K562 (cell line): ENCODE results near the gene MCM3.

ENCODE experiments used
- ATF7 ChIP-seq: fragments of 450-650 bp; IDR thresholded peaks from 2 replicates; pipeline ENCODE4 v1.7.1; 2014; ENCODE audit warnings: mild to moderate bottlenecking, moderate library complexity
- BRCA1 ChIP-seq, 2 experiments: fragments of 450-650 bp in 1 of 2; sonication (generic) in 1 of 2; formaldehyde crosslinking in 1 of 2; IDR thresholded peaks; 2 replicates each; pipeline versions ENCODE4 v1.5.0 to v1.6.1; 2017 to 2020; ENCODE audit warnings: mild to moderate bottlenecking in 1 of 2, missing genetic modification reagents in 1 of 2
- CEBPB ChIP-seq: fragments of 450-650 bp; IDR thresholded peaks from 2 replicates; pipeline ENCODE4 v1.6.1; 2016; ENCODE audit warnings: missing genetic modification characterization, missing compliant biosample characterization
- EZH2 ChIP-seq: IDR thresholded peaks from 2 replicates; pipeline ENCODE4 v1.6.1; 2012; ENCODE audit warnings: low read depth, mild to moderate bottlenecking, inconsistent platforms, low read length, borderline replicate concordance
- FOS ChIP-seq: IDR thresholded peaks from 3 replicates; pipeline ENCODE4 v1.6.1; 2011; ENCODE audit not compliant: insufficient read length; ENCODE audit errors: extremely low read depth
- POLR2AphosphoS5 ChIP-seq: IDR thresholded peaks from 2 replicates; pipeline ENCODE4 v1.6.1; 2011; ENCODE audit warnings: mild to moderate bottlenecking, low read depth, low read length, moderate library complexity; ENCODE audit not compliant: control insufficient read depth, insufficient read depth
- SOX6 ChIP-seq: fragments of 450-650 bp; IDR thresholded peaks from 2 replicates; pipeline ENCODE4 v1.6.1; 2014; ENCODE audit warnings: mild to moderate bottlenecking
- SREBF2 ChIP-seq: sonication (generic); formaldehyde crosslinking; IDR thresholded peaks from 2 replicates; pipeline ENCODE4 v1.4.0; 2020; ENCODE audit warnings: mild to moderate bottlenecking, missing genetic modification reagents
- TF ChIP-seq, protein P1 (sequence below), 3 experiments: IDR thresholded peaks in 2 of 3; conservative IDR thresholded peaks in 1 of 3; 2 replicates each; pipeline ENCODE4 v1.5.1; 2011 to 2012; ENCODE audit warnings: low read length in 3 of 3, mild to moderate bottlenecking in 3 of 3, control low read depth in 2 of 3, improper control_type of control experiment in 1 of 3, inconsistent platforms in 1 of 3, low read depth in 1 of 3, mixed read lengths in 1 of 3, moderate library complexity in 1 of 3; ENCODE audit not compliant: insufficient read depth in 2 of 3
- TF ChIP-seq, protein P2 (sequence below): IDR thresholded peaks from 3 replicates; pipeline ENCODE4 v1.6.1; 2011; ENCODE audit warnings: borderline replicate concordance, mild to moderate bottlenecking, moderate library complexity; ENCODE audit not compliant: insufficient read length; ENCODE audit errors: extremely low read depth
- TF ChIP-seq, protein P3 (sequence below), 2 experiments: fragments of 450-650 bp; formaldehyde crosslinking in 1 of 2; IDR thresholded peaks; 2 replicates each; pipeline versions ENCODE4 v1.4.0 to v1.6.1; 2014 to 2020; ENCODE audit warnings: mild to moderate bottlenecking in 2 of 2, borderline replicate concordance in 1 of 2, low read depth in 1 of 2

DNA sequence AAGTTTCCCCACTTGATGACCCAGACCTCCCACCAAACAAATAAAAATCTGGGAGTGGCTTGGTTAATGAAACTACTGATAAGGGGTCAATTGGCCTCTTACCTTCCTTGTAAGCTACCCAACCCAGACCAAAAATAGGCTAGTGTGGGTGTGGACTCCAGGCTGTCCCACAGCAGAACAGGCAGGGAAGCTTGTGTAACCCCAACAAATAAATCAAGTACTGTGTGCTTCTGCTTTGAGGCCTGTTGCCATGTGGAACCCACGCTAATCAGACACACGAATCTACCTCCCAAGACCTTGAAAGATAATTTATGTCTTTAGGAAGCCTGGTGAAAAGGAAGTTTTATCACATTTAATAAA lies 43.7 kb upstream of the MCM3 start:
- TF ChIP-seq EZH2: no peak
- TF ChIP-seq BRCA1 (IDR thresholded peaks at IDR 0.05): no peak
- TF ChIP-seq BRCA1 (CRISPR knock-in tag; IDR thresholded peaks at IDR 0.05): no peak
- TF ChIP-seq, protein P1, sequence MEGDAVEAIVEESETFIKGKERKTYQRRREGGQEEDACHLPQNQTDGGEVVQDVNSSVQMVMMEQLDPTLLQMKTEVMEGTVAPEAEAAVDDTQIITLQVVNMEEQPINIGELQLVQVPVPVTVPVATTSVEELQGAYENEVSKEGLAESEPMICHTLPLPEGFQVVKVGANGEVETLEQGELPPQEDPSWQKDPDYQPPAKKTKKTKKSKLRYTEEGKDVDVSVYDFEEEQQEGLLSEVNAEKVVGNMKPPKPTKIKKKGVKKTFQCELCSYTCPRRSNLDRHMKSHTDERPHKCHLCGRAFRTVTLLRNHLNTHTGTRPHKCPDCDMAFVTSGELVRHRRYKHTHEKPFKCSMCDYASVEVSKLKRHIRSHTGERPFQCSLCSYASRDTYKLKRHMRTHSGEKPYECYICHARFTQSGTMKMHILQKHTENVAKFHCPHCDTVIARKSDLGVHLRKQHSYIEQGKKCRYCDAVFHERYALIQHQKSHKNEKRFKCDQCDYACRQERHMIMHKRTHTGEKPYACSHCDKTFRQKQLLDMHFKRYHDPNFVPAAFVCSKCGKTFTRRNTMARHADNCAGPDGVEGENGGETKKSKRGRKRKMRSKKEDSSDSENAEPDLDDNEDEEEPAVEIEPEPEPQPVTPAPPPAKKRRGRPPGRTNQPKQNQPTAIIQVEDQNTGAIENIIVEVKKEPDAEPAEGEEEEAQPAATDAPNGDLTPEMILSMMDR (IDR thresholded peaks at IDR 0.05 in 2 of 3, conservative IDR thresholded peaks at IDR 0.05 in 1 of 3; ENCODE audit: insufficient read depth in 2 of 3, low read depth in 1 of 3, low read length in 3 of 3): no peak
- TF ChIP-seq, protein P2, sequence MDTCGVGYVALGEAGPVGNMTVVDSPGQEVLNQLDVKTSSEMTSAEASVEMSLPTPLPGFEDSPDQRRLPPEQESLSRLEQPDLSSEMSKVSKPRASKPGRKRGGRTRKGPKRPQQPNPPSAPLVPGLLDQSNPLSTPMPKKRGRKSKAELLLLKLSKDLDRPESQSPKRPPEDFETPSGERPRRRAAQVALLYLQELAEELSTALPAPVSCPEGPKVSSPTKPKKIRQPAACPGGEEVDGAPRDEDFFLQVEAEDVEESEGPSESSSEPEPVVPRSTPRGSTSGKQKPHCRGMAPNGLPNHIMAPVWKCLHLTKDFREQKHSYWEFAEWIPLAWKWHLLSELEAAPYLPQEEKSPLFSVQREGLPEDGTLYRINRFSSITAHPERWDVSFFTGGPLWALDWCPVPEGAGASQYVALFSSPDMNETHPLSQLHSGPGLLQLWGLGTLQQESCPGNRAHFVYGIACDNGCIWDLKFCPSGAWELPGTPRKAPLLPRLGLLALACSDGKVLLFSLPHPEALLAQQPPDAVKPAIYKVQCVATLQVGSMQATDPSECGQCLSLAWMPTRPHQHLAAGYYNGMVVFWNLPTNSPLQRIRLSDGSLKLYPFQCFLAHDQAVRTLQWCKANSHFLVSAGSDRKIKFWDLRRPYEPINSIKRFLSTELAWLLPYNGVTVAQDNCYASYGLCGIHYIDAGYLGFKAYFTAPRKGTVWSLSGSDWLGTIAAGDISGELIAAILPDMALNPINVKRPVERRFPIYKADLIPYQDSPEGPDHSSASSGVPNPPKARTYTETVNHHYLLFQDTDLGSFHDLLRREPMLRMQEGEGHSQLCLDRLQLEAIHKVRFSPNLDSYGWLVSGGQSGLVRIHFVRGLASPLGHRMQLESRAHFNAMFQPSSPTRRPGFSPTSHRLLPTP: no peak
- TF ChIP-seq SOX6: no peak
- 0 out of 2 replicates have a peak, but pooled peaks have one; percentile 8 for TF ChIP-seq CEBPB (tag)
- TF ChIP-seq, protein P3, sequence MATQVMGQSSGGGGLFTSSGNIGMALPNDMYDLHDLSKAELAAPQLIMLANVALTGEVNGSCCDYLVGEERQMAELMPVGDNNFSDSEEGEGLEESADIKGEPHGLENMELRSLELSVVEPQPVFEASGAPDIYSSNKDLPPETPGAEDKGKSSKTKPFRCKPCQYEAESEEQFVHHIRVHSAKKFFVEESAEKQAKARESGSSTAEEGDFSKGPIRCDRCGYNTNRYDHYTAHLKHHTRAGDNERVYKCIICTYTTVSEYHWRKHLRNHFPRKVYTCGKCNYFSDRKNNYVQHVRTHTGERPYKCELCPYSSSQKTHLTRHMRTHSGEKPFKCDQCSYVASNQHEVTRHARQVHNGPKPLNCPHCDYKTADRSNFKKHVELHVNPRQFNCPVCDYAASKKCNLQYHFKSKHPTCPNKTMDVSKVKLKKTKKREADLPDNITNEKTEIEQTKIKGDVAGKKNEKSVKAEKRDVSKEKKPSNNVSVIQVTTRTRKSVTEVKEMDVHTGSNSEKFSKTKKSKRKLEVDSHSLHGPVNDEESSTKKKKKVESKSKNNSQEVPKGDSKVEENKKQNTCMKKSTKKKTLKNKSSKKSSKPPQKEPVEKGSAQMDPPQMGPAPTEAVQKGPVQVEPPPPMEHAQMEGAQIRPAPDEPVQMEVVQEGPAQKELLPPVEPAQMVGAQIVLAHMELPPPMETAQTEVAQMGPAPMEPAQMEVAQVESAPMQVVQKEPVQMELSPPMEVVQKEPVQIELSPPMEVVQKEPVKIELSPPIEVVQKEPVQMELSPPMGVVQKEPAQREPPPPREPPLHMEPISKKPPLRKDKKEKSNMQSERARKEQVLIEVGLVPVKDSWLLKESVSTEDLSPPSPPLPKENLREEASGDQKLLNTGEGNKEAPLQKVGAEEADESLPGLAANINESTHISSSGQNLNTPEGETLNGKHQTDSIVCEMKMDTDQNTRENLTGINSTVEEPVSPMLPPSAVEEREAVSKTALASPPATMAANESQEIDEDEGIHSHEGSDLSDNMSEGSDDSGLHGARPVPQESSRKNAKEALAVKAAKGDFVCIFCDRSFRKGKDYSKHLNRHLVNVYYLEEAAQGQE (IDR thresholded peaks at IDR 0.05; ENCODE audit: borderline replicate concordance): no peak
- TF ChIP-seq, protein P3 (CRISPR knock-in tag; IDR thresholded peaks at IDR 0.05; ENCODE audit: low read depth): no peak
- no peak for TF ChIP-seq ATF7
- TF ChIP-seq POLR2AphosphoS5: no peak
- TF ChIP-seq FOS: no peak
- TF ChIP-seq SREBF2 (CRISPR knock-in tag): no peak
